HL-60 (cell line): ENCODE results near the gene CMIP.

Experiments
- DNase-seq, 2 experiments: peaks; one replicate each; pipeline ENCODE4 v3.0.0-alpha.2; 2010 to 2020; ENCODE audit warnings: low read depth in 1 of 2, low spot score in 1 of 2
- H3K27ac ChIP-seq: fragments of 250-450 bp; sonication (Bioruptor Pico); replicated peaks from 2 replicates; pipeline ENCODE4 v1.5.1; 2020; ENCODE audit warnings: mild to moderate bottlenecking, moderate library complexity
- H3K27me3 ChIP-seq: fragments of 250-450 bp; sonication (Bioruptor Pico); 2 replicates; pipeline ENCODE4 v1.5.1; 2021; ENCODE audit warnings: mild to moderate bottlenecking, moderate library complexity; ENCODE audit not compliant: insufficient read depth, poor library complexity, severe bottlenecking
- H3K4me3 ChIP-seq: replicated peaks from 2 replicates; pipeline ENCODE4 v1.5.1; 2011; ENCODE audit warnings: mild to moderate bottlenecking, control low read depth, low read length; ENCODE audit not compliant: insufficient read depth
- CTCF ChIP-seq: IDR thresholded peaks from one replicate; pipeline ENCODE4 v1.5.1; 2011; ENCODE audit warnings: low read length, control low read depth, inconsistent platforms; ENCODE audit not compliant: insufficient read depth
- GABPA ChIP-seq: IDR thresholded peaks from 2 replicates; pipeline ENCODE4 v1.6.1; 2012; ENCODE audit warnings: low read depth
- POLR2AphosphoS5 ChIP-seq: IDR thresholded peaks from 2 replicates; pipeline ENCODE4 v1.6.1; 2012; ENCODE audit warnings: low read depth
- REST ChIP-seq: IDR thresholded peaks from 2 replicates; pipeline ENCODE4 v1.6.1; 2012; ENCODE audit warnings: low read depth; ENCODE audit not compliant: insufficient replicate concordance
- SPI1 ChIP-seq: IDR thresholded peaks from 2 replicates; pipeline ENCODE4 v1.6.1; 2012; ENCODE audit warnings: low read depth, mild to moderate bottlenecking, borderline replicate concordance

Gene CMIP

GRCh38 chr16:81424771-81425170, 19.8 kb upstream of the CMIP start:
- TF ChIP-seq POLR2AphosphoS5 (0 out of 2 replicates have a peak, but pooled peaks have one; percentile 35), CTCF (no peak), SPI1 (peak; percentile 29; the same call in 1 of the 2 replicates)
- DNase-seq = peak; percentile 58 to 71
- no peak overlapping the region for H3K4me3 ChIP-seq
- H3K27me3 ChIP-seq = no peaks in the 10 kb centered on the region
- peak overlapping the region; percentile 17; the same call in 1 of the 2 replicates for H3K27ac ChIP-seq

GRCh38 chr16:81427219-81427618, 17.4 kb upstream of the CMIP start:
- H3K27ac ChIP-seq = no peak overlapping the region

GRCh38 chr16:81429045-81429521, 15.5 kb upstream of the CMIP start:
- no peaks in the 10 kb centered on the region for H3K27me3 ChIP-seq
- H3K4me3 ChIP-seq = no peak overlapping the region
- DNase-seq = peak in 1 of 2 experiments; percentile 51
- TF ChIP-seq REST = no peak
- TF ChIP-seq POLR2AphosphoS5 = no peak
- no peak for TF ChIP-seq CTCF
- TF ChIP-seq GABPA = no peak
- no peak for TF ChIP-seq SPI1
- H3K27ac ChIP-seq = no peak overlapping the region

More at GRCh38 chr16:81427219-81427618, 17.4 kb upstream of the CMIP start:
- DNase-seq = no peak
- Histone ChIP-seq H3K4me3 (no peak overlapping the region), H3K27me3 (no peaks in the 10 kb centered on the region)
- TF ChIP-seq POLR2AphosphoS5 (no peak), GABPA (no peak), SPI1 (no peak), CTCF (no peak), REST (no peak)

- Histone ChIP-seq H3K27me3 (no peaks in the 10 kb centered on the region), H3K4me3 (no peak overlapping the region), H3K27ac (no peak overlapping the region)
- DNase-seq = peak in 1 of 2 experiments; percentile 42
- TF ChIP-seq REST = no peak
- TF ChIP-seq CTCF = no peak
- no peak for TF ChIP-seq GABPA
Measured at GRCh38 chr16:81431554-81432353, 12.9 kb upstream of the CMIP start.
